CD4-positive, alpha-beta memory T cell (primary cell): ENCODE results near the gene CHSY1. TPM values are rescaled to one million over a fixed set of nuclear protein-coding genes. Genes with fewer than 3 reads are reported as not detected.
A peak's percentile ranks its signal among the peaks of the same experiment; 100 is the strongest.

ENCODE experiments used
- CTCF ChIA-PET: fragments of 350-600 bp; sonication (Branson Sonifier 250); formaldehyde crosslinking; loops from one replicate; lab custom pipeline; 2021; ENCODE audit warnings: inconsistent platforms; ENCODE audit not compliant: partially characterized antibody; lab: Charles Lee
- POLR2A ChIA-PET: fragments of 350-600 bp; sonication (Branson Sonifier 250); formaldehyde crosslinking; loops from one replicate; lab custom pipeline; 2021; ENCODE audit not compliant: partially characterized antibody; lab: Charles Lee
- DNase-seq, 5 donors: peaks; one replicate each; pipeline versions ENCODE4 v3.0.0 to v3.0.0-alpha.2; 2020 to 2022; ENCODE audit warnings: mixed read lengths in 1 of 5
- H3K27ac ChIP-seq: one replicate; pipeline ENCODE4 v1.7.0; 2013; ENCODE audit warnings: low read depth, low read length
- H3K27me3 ChIP-seq: 2 replicates; pipeline ENCODE4 v1.7.0; 2013; ENCODE audit warnings: mild to moderate bottlenecking, low read length, moderate library complexity; ENCODE audit not compliant: insufficient read depth
- H3K36me3 ChIP-seq: 2 replicates; pipeline ENCODE4 v1.7.0; 2013; ENCODE audit warnings: mild to moderate bottlenecking, low read length, moderate library complexity; ENCODE audit not compliant: insufficient read depth
- H3K4me1 ChIP-seq: 2 replicates; pipeline ENCODE4 v1.7.0; 2013; ENCODE audit warnings: mild to moderate bottlenecking, low read length, moderate library complexity; ENCODE audit not compliant: insufficient read depth
- H3K4me3 ChIP-seq, 2 donors: one replicate each; pipeline ENCODE4 v1.7.0; 2013; ENCODE audit warnings: low read length in 2 of 2, mild to moderate bottlenecking in 1 of 2
- H3K9me3 ChIP-seq, 2 donors: one replicate each; pipeline ENCODE4 v1.7.0; 2013; ENCODE audit warnings: low read length in 2 of 2, control low read depth in 1 of 2; ENCODE audit not compliant: control insufficient read depth in 1 of 2
- H3K27ac Mint-ChIP-seq, 7 donors: one replicate each; pipeline ENCODE4 v1.8.0; 2020 to 2021; ENCODE audit warnings: mixed read lengths in 7 of 7, mild to moderate bottlenecking in 6 of 7, inconsistent platforms in 3 of 7, moderate library complexity in 3 of 7
- H3K27me3 Mint-ChIP-seq, 2 donors: one replicate each; pipeline ENCODE4 v1.8.0; 2020 to 2021; ENCODE audit warnings: mixed read lengths in 2 of 2
- H3K36me3 Mint-ChIP-seq, 2 donors: one replicate each; pipeline ENCODE4 v1.8.0; 2020 to 2021; ENCODE audit warnings: mixed read lengths in 2 of 2, inconsistent platforms in 1 of 2, mild to moderate bottlenecking in 1 of 2
- H3K4me1 Mint-ChIP-seq, 4 donors: one replicate each; pipeline ENCODE4 v1.8.0; 2020 to 2021; ENCODE audit warnings: mixed read lengths in 4 of 4, mild to moderate bottlenecking in 1 of 4
- H3K4me3 Mint-ChIP-seq, 8 donors: one replicate each; pipeline ENCODE4 v1.8.0; 2020 to 2021; ENCODE audit warnings: mixed read lengths in 8 of 8, mild to moderate bottlenecking in 7 of 8, moderate library complexity in 6 of 8, inconsistent platforms in 3 of 8
- H3K9me3 Mint-ChIP-seq, 8 donors: one replicate each; pipeline ENCODE4 v1.8.0; 2020 to 2021; ENCODE audit warnings: mixed read lengths in 8 of 8, mild to moderate bottlenecking in 5 of 8, inconsistent platforms in 3 of 8, moderate library complexity in 1 of 8
- intact Hi-C: fragments of 100-400 bp; cut with micrococcal nuclease; formaldehyde crosslinking; loops from one replicate; pipeline ENCODE4 v1.15.1; 2023
- polyA plus RNA-seq, 2 donors: library from polyadenylated mRNA; unstranded; fragments of 300-500 nt; fragmentation: Illumina TruSeq; gene quantifications; one replicate each; pipeline ENCODE4 v1.2.3, GENCODE V29; 2021
- total RNA-seq, 2 experiments: library from RNA; stranded (reverse); gene quantifications; one replicate each; pipeline ENCODE4 v1.2.3, GENCODE V29; 2021

The CHSY1 gene
- total and polyA plus RNA-seq, 4 experiments from 2014 or later, result 0.64 to 11.9 (median 6.9) TPM

DNA sequence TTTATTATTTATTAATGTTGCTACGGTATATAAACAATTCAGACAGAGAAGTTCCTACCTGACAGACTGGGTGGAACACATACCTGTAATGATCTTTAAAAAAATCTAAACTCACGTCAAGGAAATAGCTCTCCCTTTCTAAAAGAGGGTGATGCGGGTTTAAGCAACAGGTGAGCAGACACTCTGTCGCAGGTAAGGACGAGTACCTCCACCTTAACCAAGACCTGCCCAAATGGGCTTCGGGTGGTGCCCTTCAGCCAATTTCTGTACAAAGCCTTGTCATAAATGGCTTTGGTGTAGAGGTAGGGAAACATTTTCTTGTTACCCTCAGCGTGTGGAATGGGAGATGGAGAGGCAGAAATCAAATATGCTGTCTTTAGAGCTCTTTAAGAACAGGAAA lies 67.0 kb downstream of the CHSY1 start:
- peaks cover 25 to 43% (median 34%) of the 10 kb centered on the region in 4 donors for H3K4me1 Mint-ChIP-seq
- no peaks in the 10 kb centered on the region for H3K9me3 Mint-ChIP-seq
- DNase-seq, result no peak
- Histone ChIP-seq H3K36me3 (no peaks in the 10 kb centered on the region), H3K9me3 (no peaks in the 10 kb centered on the region), H3K27ac (no peak overlapping the region), H3K27me3 (no peaks in the 10 kb centered on the region), H3K4me1 (peaks cover 17% of the 10 kb centered on the region), H3K4me3 (no peak overlapping the region)
- CTCF ChIA-PET, result no interaction called here
- H3K27me3 Mint-ChIP-seq, result no peaks in the 10 kb centered on the region
- intact Hi-C loops, result no loop called here
- POLR2A ChIA-PET, result no interaction called here
- H3K36me3 Mint-ChIP-seq, result peaks cover 0 to 10% of the 10 kb centered on the region in 2 donors
- peak overlapping the region in 2 of 7 donors; percentile 33 to 70 for H3K27ac Mint-ChIP-seq
- no peak overlapping the region for H3K4me3 Mint-ChIP-seq

- H3K27me3 Mint-ChIP-seq, result no peaks in the 10 kb centered on the region
- no peaks in the 10 kb centered on the region for H3K36me3 ChIP-seq
- peaks cover 13% of the 10 kb centered on the region for H3K4me1 ChIP-seq
- intact Hi-C loops, result no loop called here
- H3K36me3 Mint-ChIP-seq, result peaks cover 4 to 14% of the 10 kb centered on the region in 2 donors
- H3K27ac ChIP-seq, result no peak overlapping the region
- ChIA-PET CTCF (interaction anchor here (0.7 kb wide), 1 partner anchor 176 kb away, joined by 3 read pairs; no protein-coding TSS in a partner anchor), POLR2A (no interaction called here)
- H3K9me3 Mint-ChIP-seq, result no peaks in the 10 kb centered on the region
- no peaks in the 10 kb centered on the region for H3K9me3 ChIP-seq
- no peak overlapping the region for H3K4me3 ChIP-seq
- no peak overlapping the region for H3K4me3 Mint-ChIP-seq
- H3K4me1 Mint-ChIP-seq, result peaks cover 19 to 33% (median 27%) of the 10 kb centered on the region in 4 donors
- no peaks in the 10 kb centered on the region for H3K27me3 ChIP-seq
- no peak overlapping the region for H3K27ac Mint-ChIP-seq
- DNase-seq, result no peak
Measured at GRCh38 chr15:101183931-101184305, 67.9 kb downstream of the CHSY1 start.

- intact Hi-C loops, result no loop called here
- CTCF ChIA-PET, result interaction anchor here (1.8 kb wide), 1 partner anchor 75 kb away, joined by 5 read pairs; no protein-coding TSS in a partner anchor
- POLR2A ChIA-PET, result no interaction called here
- no peak overlapping the region for H3K4me3 ChIP-seq
- H3K9me3 ChIP-seq, result no peaks in the 10 kb centered on the region
- H3K9me3 Mint-ChIP-seq, result no peaks in the 10 kb centered on the region
- no peak overlapping the region for H3K4me3 Mint-ChIP-seq
- peaks cover 9% of the 10 kb centered on the region for H3K4me1 ChIP-seq
- DNase-seq, result no peak
- peak overlapping the region in 2 of 7 donors; percentile 20 to 42 for H3K27ac Mint-ChIP-seq
- no peaks in the 10 kb centered on the region for H3K27me3 Mint-ChIP-seq
- H3K4me1 Mint-ChIP-seq, result peaks cover 16 to 29% (median 23%) of the 10 kb centered on the region in 4 donors
- H3K36me3 Mint-ChIP-seq, result peaks cover 9 to 19% of the 10 kb centered on the region in 2 donors
- no peaks in the 10 kb centered on the region for H3K36me3 ChIP-seq
- H3K27me3 ChIP-seq, result no peaks in the 10 kb centered on the region
- no peak overlapping the region for H3K27ac ChIP-seq
Measured at GRCh38 chr15:101183226-101183930, 68.5 kb downstream of the CHSY1 start.

GRCh38 chr15:101182215-101182614 lies 69.6 kb downstream of the CHSY1 start:
- H3K4me1 ChIP-seq, result no peaks in the 10 kb centered on the region
- H3K36me3 Mint-ChIP-seq, result peaks cover 20 to 23% of the 10 kb centered on the region in 2 donors
- peak overlapping the region in 2 of 7 donors; percentile 17 to 63 for H3K27ac Mint-ChIP-seq
- H3K9me3 ChIP-seq, result no peaks in the 10 kb centered on the region
- CTCF ChIA-PET, result interaction anchor here (1.8 kb wide), 1 partner anchor 76 kb away, joined by 5 read pairs; no protein-coding TSS in a partner anchor
- no peak overlapping the region for H3K4me3 ChIP-seq
- H3K9me3 Mint-ChIP-seq, result no peaks in the 10 kb centered on the region
- POLR2A ChIA-PET, result no interaction called here
- DNase-seq, result no peak
- H3K4me1 Mint-ChIP-seq, result peaks cover 13 to 22% (median 17%) of the 10 kb centered on the region in 4 donors
- no peak overlapping the region for H3K4me3 Mint-ChIP-seq
- no peaks in the 10 kb centered on the region for H3K27me3 ChIP-seq
- no peaks in the 10 kb centered on the region for H3K27me3 Mint-ChIP-seq
- H3K27ac ChIP-seq, result no peak overlapping the region
- no peaks in the 10 kb centered on the region for H3K36me3 ChIP-seq
- intact Hi-C loops, result no loop called here

DNA sequence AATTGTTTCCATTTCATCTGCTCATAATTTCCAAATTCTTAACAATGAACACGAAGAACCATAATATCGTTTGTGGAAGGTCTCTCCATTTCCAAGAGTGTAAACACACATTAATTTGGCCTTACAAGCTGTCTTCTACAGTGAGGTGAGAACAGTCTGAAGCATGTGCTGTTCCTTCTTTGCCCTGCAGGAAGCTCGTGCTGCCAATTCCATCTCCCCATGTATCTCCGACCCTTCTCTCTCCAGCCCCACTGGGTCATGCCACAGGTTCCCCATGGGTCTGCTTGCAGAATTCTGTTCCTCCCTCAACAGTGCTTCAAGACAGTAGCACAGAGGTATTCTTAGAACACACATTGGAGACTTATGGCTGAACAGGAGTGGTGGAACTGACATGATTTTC lies 70.5 kb downstream of the CHSY1 start:
- intact Hi-C loops, result no loop called here
- no peaks in the 10 kb centered on the region for H3K9me3 Mint-ChIP-seq
- ChIA-PET CTCF (no interaction called here), POLR2A (no interaction called here)
- Histone ChIP-seq H3K4me3 (no peak overlapping the region), H3K27me3 (no peaks in the 10 kb centered on the region), H3K27ac (no peak overlapping the region), H3K4me1 (no peaks in the 10 kb centered on the region), H3K36me3 (no peaks in the 10 kb centered on the region), H3K9me3 (no peaks in the 10 kb centered on the region)
- H3K36me3 Mint-ChIP-seq, result peaks cover 20 to 23% of the 10 kb centered on the region in 2 donors
- peak overlapping the region in 3 of 7 donors; percentile 9 to 26 (median 14) for H3K27ac Mint-ChIP-seq
- no peaks in the 10 kb centered on the region for H3K27me3 Mint-ChIP-seq
- peaks cover 13 to 22% (median 17%) of the 10 kb centered on the region in 4 donors for H3K4me1 Mint-ChIP-seq
- no peak overlapping the region for H3K4me3 Mint-ChIP-seq
- DNase-seq, result no peak

- intact Hi-C loops, result no loop called here
- no peaks in the 10 kb centered on the region for H3K36me3 ChIP-seq
- no peak overlapping the region for H3K27ac ChIP-seq
- no peaks in the 10 kb centered on the region for H3K27me3 ChIP-seq
- ChIA-PET POLR2A (no interaction called here), CTCF (no interaction called here)
- H3K9me3 ChIP-seq, result no peaks in the 10 kb centered on the region
- no peaks in the 10 kb centered on the region for H3K27me3 Mint-ChIP-seq
- peak overlapping the region in 4 of 7 donors; percentile 9 to 62 (median 30) for H3K27ac Mint-ChIP-seq
- H3K9me3 Mint-ChIP-seq, result no peaks in the 10 kb centered on the region
- no peak overlapping the region for H3K4me3 Mint-ChIP-seq
- peaks cover 13 to 22% (median 17%) of the 10 kb centered on the region in 4 donors for H3K4me1 Mint-ChIP-seq
- peaks cover 20 to 23% of the 10 kb centered on the region in 2 donors for H3K36me3 Mint-ChIP-seq
- no peak overlapping the region for H3K4me3 ChIP-seq
- H3K4me1 ChIP-seq, result no peaks in the 10 kb centered on the region
- DNase-seq, result no peak
Measured at GRCh38 chr15:101180620-101181307, 71.1 kb downstream of the CHSY1 start.

- H3K27ac ChIP-seq, result no peak overlapping the region
- ChIA-PET CTCF (no interaction called here), POLR2A (no interaction called here)
- H3K4me3 ChIP-seq, result no peak overlapping the region
- no peak for DNase-seq
- no peaks in the 10 kb centered on the region for H3K36me3 ChIP-seq
- intact Hi-C loops, result no loop called here
- peaks cover 24 to 28% of the 10 kb centered on the region in 2 donors for H3K36me3 Mint-ChIP-seq
- no peaks in the 10 kb centered on the region for H3K27me3 Mint-ChIP-seq
- no peaks in the 10 kb centered on the region for H3K9me3 ChIP-seq
- H3K4me3 Mint-ChIP-seq, result no peak overlapping the region
- peaks cover 11 to 22% (median 16%) of the 10 kb centered on the region in 4 donors for H3K4me1 Mint-ChIP-seq
- H3K27ac Mint-ChIP-seq, result peak overlapping the region in 3 of 7 donors; percentile 15 to 44 (median 19)
- no peaks in the 10 kb centered on the region for H3K27me3 ChIP-seq
- no peaks in the 10 kb centered on the region for H3K9me3 Mint-ChIP-seq
- no peaks in the 10 kb centered on the region for H3K4me1 ChIP-seq
Measured at GRCh38 chr15:101179341-101180153, 72.3 kb downstream of the CHSY1 start.
